H9 (cell line): ENCODE measurements around the gene GATA5. TPM values are rescaled to one million over a fixed set of nuclear protein-coding genes. Genes with fewer than 3 reads are reported as not detected.
A peak's percentile ranks its signal among the peaks of the same experiment; 100 is the strongest.

Experiments
- DNase-seq: peaks from one replicate; pipeline ENCODE4 v3.0.0-alpha.2; 2017
- H2AFZ ChIP-seq: one replicate; pipeline ENCODE4 v1.6.1; 2013; ENCODE audit warnings: mild to moderate bottlenecking, low read length, control low read depth, moderate library complexity
- H2AK5ac ChIP-seq: 2 replicates; pipeline ENCODE4 v1.6.1; 2013; ENCODE audit warnings: low read length, control low read depth, mixed read lengths; ENCODE audit not compliant: insufficient read length
- H2BK120ac ChIP-seq: one replicate; pipeline ENCODE4 v1.6.1; 2013; ENCODE audit warnings: low read depth, mild to moderate bottlenecking, low read length, control low read depth, inconsistent platforms; ENCODE audit not compliant: poor library complexity, severe bottlenecking
- H2BK12ac ChIP-seq: 2 replicates; pipeline ENCODE4 v1.6.1; 2013; ENCODE audit warnings: low read length, control low read depth, mixed read lengths, low read depth; ENCODE audit not compliant: insufficient read length
- H2BK15ac ChIP-seq: 2 replicates; pipeline ENCODE4 v1.6.1; 2013; ENCODE audit warnings: low read depth, low read length, control low read depth
- H2BK20ac ChIP-seq: one replicate; pipeline ENCODE4 v1.6.1; 2013; ENCODE audit warnings: low read depth, mild to moderate bottlenecking, low read length, control low read depth, inconsistent platforms; ENCODE audit not compliant: poor library complexity, severe bottlenecking
- H2BK5ac ChIP-seq: 2 replicates; pipeline ENCODE4 v1.6.1; 2013; ENCODE audit warnings: low read length, control low read depth, mixed read lengths; ENCODE audit not compliant: insufficient read length
- H3K14ac ChIP-seq: 2 replicates; pipeline ENCODE4 v1.6.1; 2013; ENCODE audit warnings: low read length, control low read depth; ENCODE audit not compliant: insufficient read depth
- H3K18ac ChIP-seq: 2 replicates; pipeline ENCODE4 v1.6.1; 2013; ENCODE audit warnings: low read depth, mild to moderate bottlenecking, mixed read lengths, low read length, control low read depth; ENCODE audit not compliant: insufficient read length
- H3K23ac ChIP-seq: 2 replicates; pipeline ENCODE4 v1.6.1; 2013; ENCODE audit warnings: low read length, control low read depth, mixed read lengths, low read depth; ENCODE audit not compliant: insufficient read length
- H3K23me2 ChIP-seq: 2 replicates; pipeline ENCODE4 v1.6.1; 2013; ENCODE audit warnings: low read depth, mild to moderate bottlenecking, mixed read lengths, low read length, control low read depth; ENCODE audit not compliant: insufficient read length, poor library complexity, severe bottlenecking
- H3K27ac ChIP-seq: 2 replicates; pipeline ENCODE4 v1.5.1; 2013; ENCODE audit warnings: low read length, control low read depth, mixed read lengths, low read depth; ENCODE audit not compliant: insufficient read length
- H3K27me3 ChIP-seq: 2 replicates; pipeline ENCODE4 v1.6.1; 2013; ENCODE audit warnings: low read length, control low read depth, inconsistent platforms; ENCODE audit not compliant: insufficient read depth
- H3K4ac ChIP-seq: 2 replicates; pipeline ENCODE4 v1.6.1; 2013; ENCODE audit warnings: low read depth, mild to moderate bottlenecking, control low read depth, inconsistent platforms, low read length, moderate library complexity
- H3K4me1 ChIP-seq: 2 replicates; pipeline ENCODE4 v1.6.1; 2013; ENCODE audit warnings: low read length, control low read depth, inconsistent platforms; ENCODE audit not compliant: insufficient read depth
- H3K4me2 ChIP-seq: 2 replicates; pipeline ENCODE4 v1.6.1; 2013; ENCODE audit warnings: low read length, control low read depth, mixed read lengths; ENCODE audit not compliant: insufficient read length, insufficient read depth
- H3K56ac ChIP-seq: 2 replicates; pipeline ENCODE4 v1.6.1; 2013; ENCODE audit warnings: low read depth, mild to moderate bottlenecking, mixed read lengths, low read length, control low read depth; ENCODE audit not compliant: insufficient read length
- H3K79me1 ChIP-seq: 2 replicates; pipeline ENCODE4 v1.6.1; 2013; ENCODE audit warnings: low read depth, mild to moderate bottlenecking, moderate library complexity, low read length, control low read depth, inconsistent platforms; ENCODE audit not compliant: insufficient read depth, poor library complexity, severe bottlenecking
- H3K79me2 ChIP-seq: 2 replicates; pipeline ENCODE4 v1.6.1; 2013; ENCODE audit warnings: low read length, control low read depth, inconsistent platforms; ENCODE audit not compliant: insufficient read depth
- H3K9ac ChIP-seq: 2 replicates; pipeline ENCODE4 v1.6.1; 2013; ENCODE audit warnings: low read length, control low read depth, mixed read lengths; ENCODE audit not compliant: insufficient read length; ENCODE audit errors: extremely low read depth
- H3K9me3 ChIP-seq: one replicate; pipeline ENCODE4 v1.6.1; 2013; ENCODE audit warnings: low read depth, low read length, inconsistent platforms; ENCODE audit not compliant: control insufficient read depth
- H3T11ph ChIP-seq: one replicate; pipeline ENCODE4 v1.6.1; 2013; ENCODE audit warnings: mild to moderate bottlenecking, low read length, control low read depth, inconsistent platforms
- H4K20me1 ChIP-seq: one replicate; pipeline ENCODE4 v1.6.1; 2013; ENCODE audit not compliant: control insufficient read depth, insufficient read length, insufficient read depth
- H4K5ac ChIP-seq: 2 replicates; pipeline ENCODE4 v1.6.1; 2013; ENCODE audit warnings: low read depth, mild to moderate bottlenecking, mixed read lengths, low read length, control low read depth; ENCODE audit not compliant: insufficient read length
- H4K8ac ChIP-seq: replicated peaks from 2 replicates; pipeline ENCODE4 v1.6.1; 2013; ENCODE audit warnings: low read length, control low read depth, mixed read lengths, low read depth; ENCODE audit not compliant: insufficient read length
- H4K91ac ChIP-seq: 2 replicates; pipeline ENCODE4 v1.6.1; 2013; ENCODE audit warnings: low read depth, mild to moderate bottlenecking, moderate library complexity, mixed read lengths, low read length, control low read depth; ENCODE audit not compliant: insufficient read length
- H3K27ac Mint-ChIP-seq, 3 experiments: 2 replicates in 2 of 3; 3 replicates in 1 of 3; pipeline ENCODE4 v1.8.0; 2020 to 2021; ENCODE audit warnings: mixed read lengths in 3 of 3, mild to moderate bottlenecking in 1 of 3, moderate library complexity in 1 of 3
- H3K27me3 Mint-ChIP-seq: 2 replicates; pipeline ENCODE4 v1.8.0; 2021; ENCODE audit warnings: low read depth, mild to moderate bottlenecking, moderate library complexity, mixed read lengths
- H3K36me3 Mint-ChIP-seq, 3 experiments: 2 replicates in 2 of 3; 3 replicates in 1 of 3; pipeline ENCODE4 v1.8.0; 2020 to 2021; ENCODE audit warnings: low read depth in 3 of 3, mixed read lengths in 3 of 3; ENCODE audit not compliant: insufficient read depth in 1 of 3
- H3K4me1 Mint-ChIP-seq, 2 experiments: 2 replicates each; pipeline ENCODE4 v1.8.0; 2020; ENCODE audit warnings: mixed read lengths in 2 of 2
- H3K4me3 Mint-ChIP-seq, 2 experiments: 2 replicates in 1 of 2; 3 replicates in 1 of 2; pipeline ENCODE4 v1.8.0; 2020 to 2021; ENCODE audit warnings: mild to moderate bottlenecking in 2 of 2, mixed read lengths in 2 of 2, moderate library complexity in 1 of 2
- H3K9me3 Mint-ChIP-seq, 2 experiments: 2 replicates in 1 of 2; 3 replicates in 1 of 2; pipeline ENCODE4 v1.8.0; 2020; ENCODE audit warnings: mild to moderate bottlenecking in 2 of 2, mixed read lengths in 2 of 2, moderate library complexity in 1 of 2
- WGBS: extraction: QIAGEN DNeasy Blood & Tissue Kit; methylation state at CpG from one replicate; pipeline ENCODE4 v1.1.7; 2013; ENCODE audit warnings: missing lambda C conversion rate, low lambda C conversion rate, mixed read lengths; ENCODE audit not compliant: insufficient read length; ENCODE audit errors: extremely low coverage; 5-methylcytosine and 5-hydroxymethylcytosine counted together
- total RNA-seq: library from RNA; stranded (reverse); gene quantifications from 2 replicates; pipeline ENCODE4 v1.2.1, GENCODE V29; 2021
- TF ChIP-seq, protein P1 (sequence below): fragments of 200-600 bp; sonication (generic); conservative IDR thresholded peaks from 3 replicates; pipeline ENCODE4 v1.8.0; 2021; ENCODE audit warnings: antibody characterized with exemption, mild to moderate bottlenecking

GATA5 gene
- total RNA-seq, 1 experiment from 2014 or later, result 0.24 TPM

DNA sequence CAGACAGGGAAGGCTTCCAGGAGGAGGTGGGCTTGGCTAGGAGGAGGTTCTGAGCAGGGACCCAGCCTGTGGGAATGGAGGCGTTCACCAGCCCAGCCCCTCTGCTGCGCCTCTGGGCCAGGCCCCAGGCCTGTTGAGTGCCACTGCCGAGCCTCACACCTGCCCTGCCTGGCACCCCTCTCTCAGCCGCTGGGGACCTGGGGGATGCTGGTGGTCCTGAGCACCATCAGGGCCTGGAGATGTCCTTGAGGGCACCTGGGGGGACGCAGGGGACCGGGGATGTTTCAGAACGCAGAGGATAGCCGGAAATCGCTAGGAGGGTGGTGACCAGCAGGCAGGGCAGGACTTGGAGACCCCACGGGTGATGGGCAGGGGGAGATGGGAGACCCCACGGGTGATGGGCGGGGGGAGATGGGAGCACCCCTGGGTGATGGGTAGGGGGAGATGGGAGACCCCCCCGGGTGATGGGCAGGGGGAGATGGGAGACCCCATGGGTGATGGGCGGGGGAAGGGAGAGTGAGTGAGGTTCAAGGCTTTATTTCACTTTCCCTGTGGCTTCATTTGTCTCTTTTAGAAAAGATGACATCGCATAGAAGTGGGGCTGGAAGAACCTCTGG is 12.7 kb downstream of the GATA5 start:
- TF ChIP-seq, protein P1, sequence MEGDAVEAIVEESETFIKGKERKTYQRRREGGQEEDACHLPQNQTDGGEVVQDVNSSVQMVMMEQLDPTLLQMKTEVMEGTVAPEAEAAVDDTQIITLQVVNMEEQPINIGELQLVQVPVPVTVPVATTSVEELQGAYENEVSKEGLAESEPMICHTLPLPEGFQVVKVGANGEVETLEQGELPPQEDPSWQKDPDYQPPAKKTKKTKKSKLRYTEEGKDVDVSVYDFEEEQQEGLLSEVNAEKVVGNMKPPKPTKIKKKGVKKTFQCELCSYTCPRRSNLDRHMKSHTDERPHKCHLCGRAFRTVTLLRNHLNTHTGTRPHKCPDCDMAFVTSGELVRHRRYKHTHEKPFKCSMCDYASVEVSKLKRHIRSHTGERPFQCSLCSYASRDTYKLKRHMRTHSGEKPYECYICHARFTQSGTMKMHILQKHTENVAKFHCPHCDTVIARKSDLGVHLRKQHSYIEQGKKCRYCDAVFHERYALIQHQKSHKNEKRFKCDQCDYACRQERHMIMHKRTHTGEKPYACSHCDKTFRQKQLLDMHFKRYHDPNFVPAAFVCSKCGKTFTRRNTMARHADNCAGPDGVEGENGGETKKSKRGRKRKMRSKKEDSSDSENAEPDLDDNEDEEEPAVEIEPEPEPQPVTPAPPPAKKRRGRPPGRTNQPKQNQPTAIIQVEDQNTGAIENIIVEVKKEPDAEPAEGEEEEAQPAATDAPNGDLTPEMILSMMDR, result no peak
- no peak overlapping the region; the same call in 1 of the 2 replicates for H3K14ac ChIP-seq
- no peak overlapping the region for H2AK5ac ChIP-seq
- H4K20me1 ChIP-seq, result no peaks in the 10 kb centered on the region
- no peak overlapping the region for H2BK5ac ChIP-seq
- DNase-seq, result no peak
- no peak overlapping the region for H4K8ac ChIP-seq
- Mint-ChIP-seq H3K9me3 (no peaks in the 10 kb centered on the region), H3K4me3 (no peak overlapping the region), H3K27me3 (peaks cover 2% of the 10 kb centered on the region), H3K36me3 (no peaks in the 10 kb centered on the region), H3K4me1 (peaks cover 3 to 5% of the 10 kb centered on the region in 2 experiments; a peak in 3 of 4 replicates), H3K27ac (peak overlapping the region in 1 of 3 experiments; percentile 79; a peak in 1 of 7 replicates)
- no peak overlapping the region for H3K23ac ChIP-seq
- H3K9me3 ChIP-seq, result no peaks in the 10 kb centered on the region
- no peak overlapping the region for H2BK20ac ChIP-seq
- H4K5ac ChIP-seq, result no peak overlapping the region
- H3K56ac ChIP-seq, result no peak overlapping the region
- WGBS, result no CpG with 5 or more reads among the region's 15 CpGs
- no peak overlapping the region for H2BK12ac ChIP-seq
- H4K91ac ChIP-seq, result no peak overlapping the region
- H3K4me1 ChIP-seq, result no peaks in the 10 kb centered on the region
- no peaks in the 10 kb centered on the region for H3K27me3 ChIP-seq
- no peak overlapping the region for H3T11ph ChIP-seq
- no peaks in the 10 kb centered on the region for H3K79me1 ChIP-seq
- H3K79me2 ChIP-seq, result no peaks in the 10 kb centered on the region
- no peak overlapping the region for H2BK15ac ChIP-seq
- no peak overlapping the region for H3K18ac ChIP-seq
- no peak overlapping the region for H2AFZ ChIP-seq
- no peak overlapping the region for H3K4me2 ChIP-seq
- no peak overlapping the region for H3K4ac ChIP-seq
- H2BK120ac ChIP-seq, result no peak overlapping the region
- no peaks in the 10 kb centered on the region for H3K23me2 ChIP-seq
- no peak overlapping the region for H3K27ac ChIP-seq
- H3K9ac ChIP-seq, result no peak overlapping the region
